HepG2 (cell line): ENCODE results near the gene NAALADL1. TPM values are rescaled to one million over a fixed set of nuclear protein-coding genes. Genes with fewer than 3 reads are reported as not detected.

Experiments
- ATAC-seq: fragments of 200-7000 bp; cut with Tn5 transposase; 3 replicates; pipeline ENCODE4 v1.9.1; 2020; ENCODE audit warnings: mild to moderate bottlenecking, moderate library complexity
- BruUV-seq: library from RNA; stranded (reverse); fragments of 400-500 nt; replicated peaks from 2 replicates; lab custom pipeline; 2021; lab: Mats Ljungman, UMichigan
- CTCF ChIA-PET: fragments of 300-600 bp; formaldehyde crosslinking; extraction: SDS; loops from one replicate; lab custom pipeline; 2021; ENCODE audit warnings: low total read pairs, inconsistent platforms, low intra/inter-chr PET ratio; lab: Yijun Ruan, JAX
- POLR2A ChIA-PET: fragments of 350-600 bp; sonication (Branson Sonifier 250); formaldehyde crosslinking; loops from one replicate; lab custom pipeline; 2020; ENCODE audit warnings: antibody characterized with exemption, inconsistent platforms; lab: Yijun Ruan, JAX
- DNase-seq: peaks from one replicate; pipeline ENCODE4 v3.0.0-alpha.2; 2015; ENCODE audit warnings: low spot score
- FAIRE-seq: peaks from 3 replicates; lab custom pipeline; 2011; peaks lifted over from hg19 to GRCh38; lab: Jason Lieb, UNC
- H2AFZ ChIP-seq: one replicate; pipeline ENCODE4 v1.6.1; 2011; ENCODE audit warnings: low read length, inconsistent platforms
- H3K27ac ChIP-seq: fragments of 300-600 bp; 3 replicates; pipeline ENCODE4 v1.8.0; 2011; ENCODE audit warnings: mixed run types, mild to moderate bottlenecking, mixed read lengths, low read length, inconsistent platforms; ENCODE audit not compliant: insufficient read depth; ENCODE audit errors: extremely low read length
- H3K27me3 ChIP-seq, 2 experiments: fragments of 200-600 bp in 1 of 2; 2 replicates in 1 of 2; 3 replicates in 1 of 2; pipeline versions ENCODE4 v1.6.0 to v1.8.0; 2011; ENCODE audit warnings: low read length in 2 of 2, mild to moderate bottlenecking in 2 of 2, moderate library complexity in 2 of 2, inconsistent platforms in 1 of 2; ENCODE audit not compliant: insufficient read depth in 2 of 2, control insufficient read depth in 1 of 2
- H3K36me3 ChIP-seq, 2 experiments: fragments of 200-600 bp in 1 of 2; replicated peaks in 1 of 2; 2 replicates in 1 of 2; 3 replicates in 1 of 2; pipeline versions ENCODE4 v1.5.1 to v1.8.0; 2011; ENCODE audit warnings: low read length in 2 of 2, inconsistent platforms in 1 of 2; ENCODE audit not compliant: insufficient read depth in 2 of 2, control insufficient read depth in 1 of 2
- H3K4me1 ChIP-seq: 2 replicates; pipeline ENCODE4 v1.5.1; 2012; ENCODE audit warnings: low read length, inconsistent platforms; ENCODE audit not compliant: insufficient read depth
- H3K4me2 ChIP-seq: 2 replicates; pipeline ENCODE4 v1.6.0; 2011; ENCODE audit warnings: low read depth, low read length, inconsistent platforms
- H3K4me3 ChIP-seq, 3 experiments: fragments of 200-600 bp in 1 of 3; sonication (generic), shearing (Covaris generic) in 1 of 3; replicated peaks in 1 of 3; 2 replicates each; pipeline ENCODE4 v1.5.1; 2011 to 2016; ENCODE audit warnings: low read length in 3 of 3, inconsistent platforms in 2 of 3, low read depth in 2 of 3, mild to moderate bottlenecking in 2 of 3, control low read depth in 1 of 3, mixed read lengths in 1 of 3; ENCODE audit not compliant: insufficient read depth in 1 of 3
- H3K79me2 ChIP-seq: one replicate; pipeline ENCODE4 v1.6.1; 2011; ENCODE audit warnings: low read length, inconsistent platforms; ENCODE audit not compliant: insufficient read depth
- H3K9ac ChIP-seq: 2 replicates; pipeline ENCODE4 v1.6.0; 2011; ENCODE audit warnings: mild to moderate bottlenecking, low read depth, low read length, inconsistent platforms; ENCODE audit not compliant: insufficient read depth
- H3K9me3 ChIP-seq: 2 replicates; pipeline ENCODE4 v1.5.1; 2012; ENCODE audit warnings: mild to moderate bottlenecking, low read length
- H4K20me1 ChIP-seq: 2 replicates; pipeline ENCODE4 v1.6.0; 2011; ENCODE audit warnings: inconsistent platforms, mild to moderate bottlenecking, low read length, moderate library complexity; ENCODE audit not compliant: insufficient read depth
- CENPBD1 ChIP-seq: sonication (generic); formaldehyde crosslinking; IDR thresholded peaks from 2 replicates; pipeline ENCODE4 v1.8.0; 2022; ENCODE audit warnings: missing genetic modification reagents, low read depth, mild to moderate bottlenecking, borderline replicate concordance
- KLF6 ChIP-seq: IDR thresholded peaks from 2 replicates; pipeline ENCODE4 v1.8.0; 2016; ENCODE audit warnings: missing biosample characterization, missing genetic modification reagents
- MYPOP ChIP-seq: sonication (generic); formaldehyde crosslinking; IDR thresholded peaks from 2 replicates; pipeline ENCODE4 v1.8.1; 2023; ENCODE audit warnings: mild to moderate bottlenecking, moderate library complexity, missing genetic modification reagents
- NFKB2 ChIP-seq: sonication (generic); formaldehyde crosslinking; IDR thresholded peaks from 2 replicates; pipeline ENCODE4 v1.4.0; 2020; ENCODE audit warnings: missing genetic modification reagents, borderline replicate concordance
- NKX3-1 ChIP-seq: sonication (generic); formaldehyde crosslinking; IDR thresholded peaks from 2 replicates; pipeline ENCODE4 v1.5.0; 2020; ENCODE audit warnings: missing genetic modification reagents
- SCMH1 ChIP-seq: sonication (generic); formaldehyde crosslinking; IDR thresholded peaks from 2 replicates; pipeline ENCODE4 v1.9.0; 2021; ENCODE audit warnings: missing genetic modification reagents, mild to moderate bottlenecking, borderline replicate concordance
- SMC3 ChIP-seq: IDR thresholded peaks from 2 replicates; pipeline ENCODE4 v1.6.1; 2011; ENCODE audit warnings: low read length, improper control_type of control experiment
- TRIM22 ChIP-seq: fragments of 450-650 bp; IDR thresholded peaks from 2 replicates; pipeline ENCODE4 v1.6.1; 2017
- ZBTB37 ChIP-seq: sonication (generic); formaldehyde crosslinking; IDR thresholded peaks from 2 replicates; pipeline ENCODE4 v1.4.0; 2020; ENCODE audit warnings: mild to moderate bottlenecking, missing genetic modification reagents
- ZBTB8A ChIP-seq: sonication (generic); formaldehyde crosslinking; IDR thresholded peaks from 2 replicates; pipeline ENCODE4 v1.4.0; 2020; ENCODE audit warnings: mild to moderate bottlenecking, low read depth, missing genetic modification reagents, borderline replicate concordance
- ZNF207 ChIP-seq: fragments of 450-650 bp; IDR thresholded peaks from 2 replicates; pipeline ENCODE4 v1.6.1; 2016; ENCODE audit warnings: antibody characterized with exemption, borderline replicate concordance
- ZNF251 ChIP-seq: sonication (generic); formaldehyde crosslinking; IDR thresholded peaks from 2 replicates; pipeline ENCODE4 v1.9.0; 2021; ENCODE audit warnings: mild to moderate bottlenecking, missing genetic modification reagents
- ZNF567 ChIP-seq: sonication (generic); formaldehyde crosslinking; IDR thresholded peaks from 2 replicates; pipeline ENCODE4 v1.8.1; 2023; ENCODE audit warnings: mild to moderate bottlenecking, missing genetic modification reagents, borderline replicate concordance
- WGBS: methylation state at CpG from one replicate; pipeline ENCODE4 v1.1.6; 2017; ENCODE audit warnings: low lambda C conversion rate; 5-methylcytosine and 5-hydroxymethylcytosine counted together
- in situ Hi-C: cut with HindIII; loops from 2 replicates; pipeline ENCODE4 v1.10.0; 2017; ENCODE audit warnings: low pct_unique_long_range_greater_than_20kb; ENCODE audit not compliant: extremely low pct_ligation_motif_present
- intact Hi-C: fragments of 100-400 bp; cut with micrococcal nuclease; formaldehyde crosslinking; loops from one replicate; pipeline ENCODE4 v1.10.0; 2022; ENCODE audit not compliant: unreplicated experiment
- polyA plus RNA-seq, 8 experiments: library from polyadenylated mRNA; depleted of rRNA in 3 of 8; stranded (reverse) in 7 of 8; unstranded in 1 of 8; fragments of >200 nt; fragmentation: Illumina TruSeq in 4 of 8; extraction: Trizol in 4 of 8; gene quantifications; 2 replicates each; pipeline versions ENCODE4 v1.2.1 to v1.2.3, GENCODE V29; 2011 to 2016; ENCODE audit warnings: low read depth in 4 of 8, missing spikeins in 1 of 8, mixed read lengths in 1 of 8; ENCODE audit not compliant: insufficient read depth in 1 of 8
- total RNA-seq, 5 experiments: library from RNA; depleted of rRNA; stranded (reverse); fragments of >200 nt; fragmentation: Illumina TruSeq; extraction: Trizol; gene quantifications; 2 replicates each; pipeline ENCODE4 v1.2.3, GENCODE V29; 2016; ENCODE audit warnings: low read depth in 1 of 5
- TF ChIP-seq, protein P1 (sequence below): sonication (generic); formaldehyde crosslinking; IDR thresholded peaks from 2 replicates; pipeline ENCODE4 v1.5.0; 2020; ENCODE audit warnings: missing genetic modification reagents, mild to moderate bottlenecking, borderline replicate concordance
- TF ChIP-seq, protein P2 (sequence below): sonication (generic); formaldehyde crosslinking; IDR thresholded peaks from 2 replicates; pipeline ENCODE4 v1.5.0; 2020; ENCODE audit warnings: missing genetic modification reagents
- TF ChIP-seq, protein P3 (sequence below): sonication (generic); formaldehyde crosslinking; IDR thresholded peaks from 2 replicates; pipeline ENCODE4 v1.5.0; 2020; ENCODE audit warnings: missing genetic modification reagents

The NAALADL1 gene
- total and polyA plus RNA-seq, 2 of the 13 experiments (the other 11 are each of a cell fraction or from before 2014, with no cell fraction given) = 9.3 to 33.9 TPM

- Histone ChIP-seq H3K27me3 (no peaks in the 10 kb centered on the region), H4K20me1 (no peaks in the 10 kb centered on the region), H3K4me1 (peaks cover 24% of the 10 kb centered on the region), H3K9ac (peak within 1 kb of the TSS; percentile 78), H3K4me3 (peak within 1 kb of the TSS; percentile 76 to 89 (median 81)), H3K27ac (peak within 1 kb of the TSS; percentile 87), H2AFZ (peak within 1 kb of the TSS; percentile 66), H3K79me2 (peaks cover 10% of the 10 kb centered on the region), H3K36me3 (peaks cover 15 to 38% of the 10 kb centered on the region in 2 experiments; a peak in 4 of 5 replicates), H3K9me3 (no peaks in the 10 kb centered on the region), H3K4me2 (peak within 1 kb of the TSS; percentile 83)
- 3% methylated on average over 12 of the region's 91 CpGs for WGBS
- intact Hi-C loops = loop anchor here (1.0 kb wide), 1 partner anchor 14 kb away; the partner anchor contains the start of gene SNX15
- peak; percentile 87 for FAIRE-seq
- ATAC-seq = peak; percentile 94
- ChIA-PET CTCF (no interaction called here), POLR2A (interaction anchor here (0.6 to 3.8 kb wide), 22 partner anchors 9 to 225 kb away, joined by 3 to 39 read pairs (median 5); partner anchors contain the start of genes ARL2, FAU, MRPL49 and NAALADL1)
- no TSS peak for BruUV-seq
- peak; percentile 95 for DNase-seq
- in situ Hi-C loops = no loop called here
- TF ChIP-seq CENPBD1 (CRISPR knock-in tag) (no peak), NFKB2 (CRISPR knock-in tag) (peak; percentile 70; the same call in 1 of the 2 replicates), MYPOP (peak; percentile 82), NKX3-1 (no peak), ZNF251 (CRISPR knock-in tag) (no peak), ZBTB37 (CRISPR knock-in tag) (no peak), ZBTB8A (CRISPR knock-in tag) (no peak), ZNF567 (CRISPR knock-in tag) (no peak), KLF6 (CRISPR knock-in tag) (no peak), SCMH1 (CRISPR knock-in tag) (no peak), TRIM22 (no peak), SMC3 (no peak), ZNF207 (no peak)
- TF ChIP-seq, protein P1, sequence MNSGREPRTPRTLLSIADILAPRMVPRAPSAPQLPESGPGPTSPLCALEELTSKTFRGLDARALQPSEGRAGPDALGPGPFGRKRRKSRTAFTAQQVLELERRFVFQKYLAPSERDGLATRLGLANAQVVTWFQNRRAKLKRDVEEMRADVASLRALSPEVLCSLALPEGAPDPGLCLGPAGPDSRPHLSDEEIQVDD (CRISPR knock-in tag) = peak; percentile 66; the same call in 1 of the 2 replicates
- TF ChIP-seq, protein P2, sequence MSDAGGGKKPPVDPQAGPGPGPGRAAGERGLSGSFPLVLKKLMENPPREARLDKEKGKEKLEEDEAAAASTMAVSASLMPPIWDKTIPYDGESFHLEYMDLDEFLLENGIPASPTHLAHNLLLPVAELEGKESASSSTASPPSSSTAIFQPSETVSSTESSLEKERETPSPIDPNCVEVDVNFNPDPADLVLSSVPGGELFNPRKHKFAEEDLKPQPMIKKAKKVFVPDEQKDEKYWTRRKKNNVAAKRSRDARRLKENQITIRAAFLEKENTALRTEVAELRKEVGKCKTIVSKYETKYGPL = no peak
- TF ChIP-seq, protein P3, sequence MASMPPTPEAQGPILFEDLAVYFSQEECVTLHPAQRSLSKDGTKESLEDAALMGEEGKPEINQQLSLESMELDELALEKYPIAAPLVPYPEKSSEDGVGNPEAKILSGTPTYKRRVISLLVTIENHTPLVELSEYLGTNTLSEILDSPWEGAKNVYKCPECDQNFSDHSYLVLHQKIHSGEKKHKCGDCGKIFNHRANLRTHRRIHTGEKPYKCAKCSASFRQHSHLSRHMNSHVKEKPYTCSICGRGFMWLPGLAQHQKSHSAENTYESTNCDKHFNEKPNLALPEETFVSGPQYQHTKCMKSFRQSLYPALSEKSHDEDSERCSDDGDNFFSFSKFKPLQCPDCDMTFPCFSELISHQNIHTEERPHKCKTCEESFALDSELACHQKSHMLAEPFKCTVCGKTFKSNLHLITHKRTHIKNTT (CRISPR knock-in tag) = no peak
Measured at GRCh38 chr11:65040847-65041622, 17.3 kb downstream of the NAALADL1 start, which contains the start of gene SAC3D1. TSS of gene SAC3D1 (plus strand) at chr11:65041210. CDS start at chr11:65041293, 83 bp downstream.
